ENCODE results near the gene RALGPS1.
A peak's percentile ranks its signal among the peaks of the same experiment; 100 is the strongest.

The RALGPS1 gene

GRCh38 chr9:126959336-126959735 is 44.8 kb downstream of the RALGPS1 start:
- Histone ChIP-seq H3K4me3 (ENCODE audit: low read length) (no peak overlapping the region), H3K4me1 (ENCODE audit: control insufficient read depth, insufficient read depth, low read length) (peaks cover 8% of the 10 kb centered on the region), H3K9ac (ENCODE audit: low read depth, low read length) (no peak overlapping the region), H3K36me3 (ENCODE audit: insufficient read depth, low read length) (no peaks in the 10 kb centered on the region), H3K9me3 (replicated peaks; ENCODE audit: low read length) (no peaks in the 10 kb centered on the region), H3K4me2 (ENCODE audit: low read length) (no peak overlapping the region), H3K27me3 (ENCODE audit: control insufficient read depth, insufficient read depth, low read length) (peaks cover 16% of the 10 kb centered on the region)

GRCh38 chr9:126959917-126960316 is 45.3 kb downstream of the RALGPS1 start:
- Histone ChIP-seq H3K9me3 (replicated peaks; ENCODE audit: low read length) (no peaks in the 10 kb centered on the region), H3K4me2 (ENCODE audit: low read length) (no peak overlapping the region), H3K27me3 (ENCODE audit: control insufficient read depth, insufficient read depth, low read length) (peaks cover 16% of the 10 kb centered on the region), H3K9ac (ENCODE audit: low read depth, low read length) (no peak overlapping the region), H3K4me1 (ENCODE audit: control insufficient read depth, insufficient read depth, low read length) (peaks cover 8% of the 10 kb centered on the region), H3K36me3 (ENCODE audit: insufficient read depth, low read length) (no peaks in the 10 kb centered on the region), H3K4me3 (ENCODE audit: low read length) (no peak overlapping the region)

GRCh38 chr9:126962336-126962735 is 47.8 kb downstream of the RALGPS1 start:
- peaks cover 16% of the 10 kb centered on the region for H3K27me3 ChIP-seq (ENCODE audit: control insufficient read depth, insufficient read depth, low read length)
- H3K4me3 ChIP-seq (ENCODE audit: low read length) = no peak overlapping the region
- H3K9ac ChIP-seq (ENCODE audit: low read depth, low read length) = no peak overlapping the region
- peaks cover 7% of the 10 kb centered on the region for H3K4me1 ChIP-seq (ENCODE audit: control insufficient read depth, insufficient read depth, low read length)
- H3K36me3 ChIP-seq (ENCODE audit: insufficient read depth, low read length) = no peaks in the 10 kb centered on the region
- H3K4me2 ChIP-seq (ENCODE audit: low read length) = no peak overlapping the region
- H3K9me3 ChIP-seq (replicated peaks; ENCODE audit: low read length) = no peaks in the 10 kb centered on the region

DNA sequence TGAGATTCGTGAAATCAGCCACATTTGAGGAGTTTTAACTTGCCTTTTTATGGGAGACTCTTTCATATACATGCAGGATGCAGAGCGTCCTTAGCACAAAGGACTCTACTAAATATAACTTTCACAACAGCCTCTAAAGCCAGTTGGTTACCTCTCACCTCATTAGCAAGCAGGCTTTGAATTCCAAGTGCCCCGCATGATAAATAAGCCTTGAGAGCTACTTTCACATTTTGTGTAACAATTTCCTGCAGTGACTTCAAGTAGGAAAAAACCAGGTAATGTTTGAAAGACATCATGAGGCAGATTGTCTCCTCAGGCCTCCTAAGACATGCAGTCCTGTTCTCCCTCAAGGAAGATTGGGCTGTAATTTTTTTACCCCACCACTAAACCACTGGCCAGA is 50.5 kb downstream of the RALGPS1 start:
- no peak overlapping the region for H3K4me3 ChIP-seq (ENCODE audit: low read length)
- no peak overlapping the region for H3K9ac ChIP-seq (ENCODE audit: low read depth, low read length)
- no peak overlapping the region for H3K4me2 ChIP-seq (ENCODE audit: low read length)
- peaks cover 2% of the 10 kb centered on the region for H3K4me1 ChIP-seq (ENCODE audit: control insufficient read depth, insufficient read depth, low read length)
- no peaks in the 10 kb centered on the region for H3K36me3 ChIP-seq (ENCODE audit: insufficient read depth, low read length)
- peaks cover 8% of the 10 kb centered on the region for H3K27me3 ChIP-seq (ENCODE audit: control insufficient read depth, insufficient read depth, low read length)
- no peaks in the 10 kb centered on the region for H3K9me3 ChIP-seq (replicated peaks; ENCODE audit: low read length)

GRCh38 chr9:126965541-126966428 is 51.2 kb downstream of the RALGPS1 start:
- peak overlapping the region; percentile 60 for H3K4me2 ChIP-seq (ENCODE audit: low read length)
- no peaks in the 10 kb centered on the region for H3K36me3 ChIP-seq (ENCODE audit: insufficient read depth, low read length)
- no peak overlapping the region for H3K4me3 ChIP-seq (ENCODE audit: low read length)
- H3K9ac ChIP-seq (ENCODE audit: low read depth, low read length) = no peak overlapping the region
- no peaks in the 10 kb centered on the region for H3K9me3 ChIP-seq (replicated peaks; ENCODE audit: low read length)
- peaks cover 4% of the 10 kb centered on the region for H3K27me3 ChIP-seq (ENCODE audit: control insufficient read depth, insufficient read depth, low read length)
- peaks cover 2% of the 10 kb centered on the region for H3K4me1 ChIP-seq (ENCODE audit: control insufficient read depth, insufficient read depth, low read length)

DNA sequence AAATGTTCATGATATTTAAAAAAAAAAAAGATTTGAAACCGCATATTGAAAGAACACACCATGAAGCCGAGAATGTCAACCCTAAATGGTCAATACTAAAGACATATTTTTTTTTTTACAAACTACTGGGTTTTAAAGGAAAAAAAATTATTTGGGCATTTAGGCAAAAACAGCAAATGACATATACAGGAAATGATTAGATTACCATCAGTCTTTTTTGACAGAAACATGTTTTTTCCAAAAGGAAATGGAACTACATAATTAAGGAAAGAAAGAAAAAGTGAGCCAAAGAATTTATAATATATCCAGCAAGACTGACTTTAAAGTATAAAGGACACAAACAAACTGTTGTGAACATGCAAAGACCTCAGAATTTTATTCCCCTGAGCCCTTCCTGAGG is 56.7 kb downstream of the RALGPS1 start:
- Histone ChIP-seq H3K4me2 (ENCODE audit: low read length) (no peak overlapping the region), H3K9me3 (replicated peaks; ENCODE audit: low read length) (no peaks in the 10 kb centered on the region), H3K9ac (ENCODE audit: low read depth, low read length) (no peak overlapping the region), H3K36me3 (ENCODE audit: insufficient read depth, low read length) (no peaks in the 10 kb centered on the region), H3K27me3 (ENCODE audit: control insufficient read depth, insufficient read depth, low read length) (peaks cover 8% of the 10 kb centered on the region), H3K4me1 (ENCODE audit: control insufficient read depth, insufficient read depth, low read length) (no peaks in the 10 kb centered on the region), H3K4me3 (ENCODE audit: low read length) (no peak overlapping the region)

- Histone ChIP-seq H3K36me3 (ENCODE audit: insufficient read depth, low read length) (no peaks in the 10 kb centered on the region), H3K9ac (ENCODE audit: low read depth, low read length) (no peak overlapping the region), H3K27me3 (ENCODE audit: control insufficient read depth, insufficient read depth, low read length) (peaks cover 8% of the 10 kb centered on the region), H3K9me3 (replicated peaks; ENCODE audit: low read length) (no peaks in the 10 kb centered on the region), H3K4me2 (ENCODE audit: low read length) (no peak overlapping the region), H3K4me1 (ENCODE audit: control insufficient read depth, insufficient read depth, low read length) (no peaks in the 10 kb centered on the region), H3K4me3 (ENCODE audit: low read length) (no peak overlapping the region)
Measured at GRCh38 chr9:126973651-126974529, 59.3 kb downstream of the RALGPS1 start.

GRCh38 chr9:126974594-126974993 is 60.0 kb downstream of the RALGPS1 start:
- Histone ChIP-seq H3K9ac (ENCODE audit: low read depth, low read length) (no peak overlapping the region), H3K9me3 (replicated peaks; ENCODE audit: low read length) (no peaks in the 10 kb centered on the region), H3K4me3 (ENCODE audit: low read length) (no peak overlapping the region), H3K4me2 (ENCODE audit: low read length) (no peak overlapping the region), H3K4me1 (ENCODE audit: control insufficient read depth, insufficient read depth, low read length) (no peaks in the 10 kb centered on the region), H3K36me3 (ENCODE audit: insufficient read depth, low read length) (no peaks in the 10 kb centered on the region), H3K27me3 (ENCODE audit: control insufficient read depth, insufficient read depth, low read length) (peaks cover 8% of the 10 kb centered on the region)

GRCh38 chr9:126975327-126976220 is 61.0 kb downstream of the RALGPS1 start:
- no peak overlapping the region for H3K9ac ChIP-seq (ENCODE audit: low read depth, low read length)
- peaks cover 11% of the 10 kb centered on the region for H3K27me3 ChIP-seq (ENCODE audit: control insufficient read depth, insufficient read depth, low read length)
- H3K36me3 ChIP-seq (ENCODE audit: insufficient read depth, low read length) = no peaks in the 10 kb centered on the region
- H3K4me3 ChIP-seq (ENCODE audit: low read length) = no peak overlapping the region
- no peak overlapping the region for H3K4me2 ChIP-seq (ENCODE audit: low read length)
- no peaks in the 10 kb centered on the region for H3K4me1 ChIP-seq (ENCODE audit: control insufficient read depth, insufficient read depth, low read length)
- H3K9me3 ChIP-seq (replicated peaks; ENCODE audit: low read length) = no peaks in the 10 kb centered on the region

DNA sequence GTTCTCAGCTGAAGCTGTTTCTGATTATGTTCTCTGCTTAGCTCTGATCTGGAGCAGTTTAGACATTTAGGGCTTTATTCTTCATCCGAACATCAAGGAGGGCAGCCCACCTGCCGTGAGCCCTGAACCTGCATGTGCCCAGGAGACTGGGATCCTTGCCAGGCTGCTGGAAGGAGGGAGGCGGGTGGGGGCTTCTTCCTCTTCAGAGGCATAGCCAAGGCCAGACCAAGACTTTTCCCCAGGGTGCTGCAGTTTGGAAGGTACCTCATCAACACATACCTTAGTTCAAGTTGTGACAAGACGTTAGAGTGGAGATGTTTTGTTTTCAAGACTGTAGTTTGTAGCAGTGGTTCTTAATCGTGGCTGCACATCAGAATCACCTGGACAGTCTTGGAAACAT is 64.9 kb downstream of the RALGPS1 start:
- Histone ChIP-seq H3K9me3 (replicated peaks; ENCODE audit: low read length) (no peaks in the 10 kb centered on the region), H3K9ac (ENCODE audit: low read depth, low read length) (no peak overlapping the region), H3K27me3 (ENCODE audit: control insufficient read depth, insufficient read depth, low read length) (peaks cover 3% of the 10 kb centered on the region), H3K4me1 (ENCODE audit: control insufficient read depth, insufficient read depth, low read length) (peaks cover under 1% of the 10 kb centered on the region), H3K4me3 (ENCODE audit: low read length) (no peak overlapping the region), H3K4me2 (ENCODE audit: low read length) (no peak overlapping the region), H3K36me3 (ENCODE audit: insufficient read depth, low read length) (no peaks in the 10 kb centered on the region)

- H3K9ac ChIP-seq (ENCODE audit: low read depth, low read length) = no peak overlapping the region
- peaks cover 3% of the 10 kb centered on the region for H3K27me3 ChIP-seq (ENCODE audit: control insufficient read depth, insufficient read depth, low read length)
- no peak overlapping the region for H3K4me2 ChIP-seq (ENCODE audit: low read length)
- no peaks in the 10 kb centered on the region for H3K36me3 ChIP-seq (ENCODE audit: insufficient read depth, low read length)
- no peak overlapping the region for H3K4me3 ChIP-seq (ENCODE audit: low read length)
- peaks cover 8% of the 10 kb centered on the region for H3K4me1 ChIP-seq (ENCODE audit: control insufficient read depth, insufficient read depth, low read length)
- no peaks in the 10 kb centered on the region for H3K9me3 ChIP-seq (replicated peaks; ENCODE audit: low read length)
Measured at GRCh38 chr9:126980231-126980630, 65.6 kb downstream of the RALGPS1 start.
